ENCODE data around the gene DESI1. TPM values are rescaled to one million over a fixed set of nuclear protein-coding genes. Genes with fewer than 3 reads are reported as not detected.
A peak's percentile ranks its signal among the peaks of the same experiment; 100 is the strongest.
"Not testable (repeated sequence)": the region's sequence is repeated elsewhere in the genome, so short reads cannot be mapped to it uniquely, and the experiment has no call there.

The DESI1 gene
- total RNA-seq, 4 donors from 2014 or later, result 11.0 to 23.7 (median 20.5) TPM

DNA sequence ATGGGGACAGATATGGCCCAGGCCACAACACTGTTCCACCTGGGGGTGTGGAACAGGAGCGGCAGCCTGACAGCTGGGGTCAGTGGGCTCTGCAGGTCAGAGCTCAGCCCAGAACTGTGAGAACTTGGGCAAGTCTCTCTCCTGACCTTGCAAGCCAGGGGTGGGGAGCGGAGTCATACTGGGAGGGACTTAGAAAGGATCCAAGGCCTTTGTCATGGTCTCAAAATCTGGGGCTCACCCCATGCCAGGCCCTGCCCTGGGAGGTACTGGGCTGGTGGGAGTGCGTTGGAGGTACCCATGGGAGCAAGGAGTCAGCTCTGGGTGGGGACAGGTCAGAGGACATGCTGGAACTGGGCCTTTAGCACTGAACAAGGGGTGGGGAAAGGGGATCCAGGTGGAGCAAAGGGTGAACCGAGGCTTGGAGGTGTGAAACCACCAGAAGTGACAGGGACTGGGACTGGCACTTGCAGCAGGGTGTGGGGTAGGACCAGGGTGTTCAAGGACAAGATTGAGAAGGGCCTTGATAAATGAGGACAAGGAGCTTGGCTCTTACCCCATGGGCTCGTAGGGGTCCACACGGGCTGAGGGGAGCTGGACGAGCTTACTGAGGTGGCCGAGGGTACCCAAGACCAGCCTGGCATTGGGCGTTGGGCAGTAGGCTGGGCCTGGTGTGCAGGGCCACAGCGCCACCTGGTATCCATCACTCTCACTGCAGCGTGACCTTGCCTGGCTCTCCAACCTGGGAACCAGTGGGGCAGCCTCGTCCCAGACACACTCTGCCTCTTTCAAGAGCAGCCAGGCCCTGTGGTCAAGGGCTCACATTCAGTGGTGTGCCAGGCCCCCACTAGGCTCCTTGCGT is 23.8 kb downstream of the DESI1 start:
- Histone ChIP-seq H3K27ac (no peak overlapping the region), H3K4me1 (no peaks in the 10 kb centered on the region), H3K4me3 (no peak overlapping the region), H3K9me3 (no peaks in the 10 kb centered on the region), H3K36me3 (peaks cover 0 to 21% of the 10 kb centered on the region in 2 donors), H3K27me3 (no peaks in the 10 kb centered on the region)
- peak in 1 of 2 donors; percentile 34 for DNase-seq
- in situ Hi-C loops (cut with MboI; ENCODE audit: low sequenced_read_pairs in 4 of 4), result no loop called here
- TF ChIP-seq, protein P1, sequence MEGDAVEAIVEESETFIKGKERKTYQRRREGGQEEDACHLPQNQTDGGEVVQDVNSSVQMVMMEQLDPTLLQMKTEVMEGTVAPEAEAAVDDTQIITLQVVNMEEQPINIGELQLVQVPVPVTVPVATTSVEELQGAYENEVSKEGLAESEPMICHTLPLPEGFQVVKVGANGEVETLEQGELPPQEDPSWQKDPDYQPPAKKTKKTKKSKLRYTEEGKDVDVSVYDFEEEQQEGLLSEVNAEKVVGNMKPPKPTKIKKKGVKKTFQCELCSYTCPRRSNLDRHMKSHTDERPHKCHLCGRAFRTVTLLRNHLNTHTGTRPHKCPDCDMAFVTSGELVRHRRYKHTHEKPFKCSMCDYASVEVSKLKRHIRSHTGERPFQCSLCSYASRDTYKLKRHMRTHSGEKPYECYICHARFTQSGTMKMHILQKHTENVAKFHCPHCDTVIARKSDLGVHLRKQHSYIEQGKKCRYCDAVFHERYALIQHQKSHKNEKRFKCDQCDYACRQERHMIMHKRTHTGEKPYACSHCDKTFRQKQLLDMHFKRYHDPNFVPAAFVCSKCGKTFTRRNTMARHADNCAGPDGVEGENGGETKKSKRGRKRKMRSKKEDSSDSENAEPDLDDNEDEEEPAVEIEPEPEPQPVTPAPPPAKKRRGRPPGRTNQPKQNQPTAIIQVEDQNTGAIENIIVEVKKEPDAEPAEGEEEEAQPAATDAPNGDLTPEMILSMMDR (IDR thresholded peaks at IDR 0.05 in 4 of 5, conservative IDR thresholded peaks at IDR 0.05 in 1 of 5), result peak; percentile 51 to 68 (median 59)
- TF ChIP-seq POLR2A (IDR thresholded peaks at IDR 0.05), result no peak
- intact Hi-C loops (cut with DNase I; ENCODE audit: low total_unique reads), result no loop called here
- ATAC-seq, result peak; percentile 60 to 78

- in situ Hi-C loops (cut with MboI; ENCODE audit: low sequenced_read_pairs in 4 of 4), result no loop called here
Measured at GRCh38 chr22:41595703-41596102, 25.1 kb downstream of the DESI1 start.

GRCh38 chr22:41593336-41593960 is 27.4 kb downstream of the DESI1 start:
- H3K36me3 ChIP-seq; H3K4me3 ChIP-seq; H3K9me3 ChIP-seq; H3K27me3 ChIP-seq; H3K27ac ChIP-seq; DNase-seq; ATAC-seq; intact Hi-C loops (cut with DNase I; ENCODE audit: low total_unique reads); in situ Hi-C loops (cut with MboI; ENCODE audit: low sequenced_read_pairs in 4 of 4): not testable (repeated sequence)
- H3K4me1 ChIP-seq, result peaks cover 0 to 17% of the 10 kb centered on the region in 2 donors

More at GRCh38 chr22:41595703-41596102, 25.1 kb downstream of the DESI1 start:
- no peak overlapping the region for H3K27ac ChIP-seq
- H3K4me3 ChIP-seq, result no peak overlapping the region
- peaks cover 0 to 10% of the 10 kb centered on the region in 2 donors for H3K36me3 ChIP-seq
- H3K27me3 ChIP-seq, result no peaks in the 10 kb centered on the region
- TF ChIP-seq POLR2A (IDR thresholded peaks at IDR 0.05), result no peak
- TF ChIP-seq, protein P1 (IDR thresholded peaks at IDR 0.05 in 4 of 5, conservative IDR thresholded peaks at IDR 0.05 in 1 of 5), result no peak
- intact Hi-C loops (cut with DNase I; ENCODE audit: low total_unique reads), result no loop called here
- H3K9me3 ChIP-seq, result no peaks in the 10 kb centered on the region
- no peaks in the 10 kb centered on the region for H3K4me1 ChIP-seq
- DNase-seq (no peak), ATAC-seq (no peak)

- Histone ChIP-seq H3K9me3 (no peaks in the 10 kb centered on the region), H3K27me3 (no peaks in the 10 kb centered on the region), H3K4me3 (peak within 1 kb of the TSS; percentile 76 to 95 (median 94)), H3K27ac (peak within 1 kb of the TSS; percentile 70 to 88 (median 82)), H3K36me3 (no peaks in the 10 kb centered on the region), H3K4me1 (peaks cover 0 to 17% of the 10 kb centered on the region in 2 donors)
- TF ChIP-seq, protein P1 (IDR thresholded peaks at IDR 0.05 in 4 of 5, conservative IDR thresholded peaks at IDR 0.05 in 1 of 5), result no peak
- peak; percentile 84 to 92 for TF ChIP-seq POLR2A (IDR thresholded peaks at IDR 0.05)
- DNase-seq, result peak; percentile 100
- intact Hi-C loops (cut with DNase I; ENCODE audit: low total_unique reads), result loop anchor here (1.0 kb wide), 2 partner anchors 32 to 45 kb away; partner anchors contain the start of genes DESI1, POLR3H and XRCC6
- in situ Hi-C loops (cut with MboI; ENCODE audit: low sequenced_read_pairs in 4 of 4), result no loop called here
- ATAC-seq, result peak; percentile 98 to 99
Measured at GRCh38 chr22:41589391-41590241, 31.2 kb downstream of the DESI1 start, which contains the start of gene PMM1. Gene PMM1 (minus strand): TSS chr22:41589840. CDS start chr22:41589805, 35 bp downstream.

Data from gastrocnemius medialis (tissue), 4 donors.